Right atrium auricular region (tissue), 2 donors: ENCODE measurements around the gene NDFIP2. TPM values are rescaled to one million over a fixed set of nuclear protein-coding genes. Genes with fewer than 3 reads are reported as not detected.

Source experiments
- DNase-seq: peaks from one replicate; pipeline ENCODE4 v3.0.0-alpha.2; 2019; ENCODE audit warnings: low spot score
- H3K27ac ChIP-seq, 2 donors: fragments of 200-600 bp; sonication (generic); 1 replicate in 1 of 2; 2 replicates in 1 of 2; pipeline ENCODE4 v1.5.1; 2016 to 2019
- H3K27me3 ChIP-seq, 2 donors: fragments of 200-600 bp; sonication (generic); one replicate each; pipeline versions ENCODE4 v1.5.1 to v1.6.0; 2017 to 2019
- H3K36me3 ChIP-seq: fragments of 200-600 bp; sonication (generic); one replicate; pipeline ENCODE4 v1.5.1; 2016
- H3K4me1 ChIP-seq, 2 donors: fragments of 200-600 bp; sonication (generic); one replicate each; pipeline versions ENCODE4 v1.5.1 to v1.6.0; 2017 to 2019
- H3K4me3 ChIP-seq, 2 donors: fragments of 200-600 bp; sonication (generic); 1 replicate in 1 of 2; 2 replicates in 1 of 2; pipeline ENCODE4 v1.5.1; 2017 to 2019; ENCODE audit warnings: mild to moderate bottlenecking in 1 of 2, moderate library complexity in 1 of 2
- H3K9me3 ChIP-seq, 2 donors: fragments of 200-600 bp; sonication (generic); one replicate each; pipeline ENCODE4 v1.5.1; 2019
- total RNA-seq, 2 donors: library from RNA; depleted of rRNA; stranded (reverse); fragments of >200 nt; gene quantifications; one replicate each; pipeline ENCODE4 v1.1.0, GENCODE V29; 2016
- TF ChIP-seq, protein P1 (sequence below), 2 donors: fragments of 200-600 bp; sonication (generic); IDR thresholded peaks; one replicate each; pipeline ENCODE4 v1.5.1; 2019; ENCODE audit warnings: antibody characterized with exemption in 2 of 2

The NDFIP2 gene
- total RNA-seq, 2 donors from 2014 or later: 27.8 to 29.0 TPM

DNA sequence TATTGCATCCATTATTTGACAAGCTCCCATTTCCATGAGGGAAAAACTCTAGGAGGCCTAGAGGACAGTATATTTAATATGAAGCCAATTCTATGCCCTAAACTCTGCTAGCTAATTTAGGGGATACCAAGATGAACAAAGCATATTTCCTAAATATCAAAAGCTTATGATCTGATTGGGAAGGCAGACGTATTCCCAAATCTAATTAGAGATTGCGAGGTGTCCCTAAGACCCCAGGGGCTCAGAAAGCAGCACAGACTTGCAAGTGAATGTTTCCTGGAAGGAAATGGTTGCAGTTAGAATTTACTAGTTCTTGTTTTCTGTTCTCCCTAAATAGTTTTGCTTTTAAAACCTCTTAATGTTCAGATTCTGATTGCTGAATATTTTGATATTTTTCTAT lies 30.7 kb downstream of the NDFIP2 start:
- Histone ChIP-seq H3K36me3 (no peaks in the 10 kb centered on the region), H3K9me3 (no peaks in the 10 kb centered on the region), H3K27me3 (no peaks in the 10 kb centered on the region), H3K27ac (no peak overlapping the region), H3K4me3 (no peak overlapping the region), H3K4me1 (peaks cover 0 to 13% of the 10 kb centered on the region in 2 donors)
- no peak for DNase-seq
- TF ChIP-seq, protein P1, sequence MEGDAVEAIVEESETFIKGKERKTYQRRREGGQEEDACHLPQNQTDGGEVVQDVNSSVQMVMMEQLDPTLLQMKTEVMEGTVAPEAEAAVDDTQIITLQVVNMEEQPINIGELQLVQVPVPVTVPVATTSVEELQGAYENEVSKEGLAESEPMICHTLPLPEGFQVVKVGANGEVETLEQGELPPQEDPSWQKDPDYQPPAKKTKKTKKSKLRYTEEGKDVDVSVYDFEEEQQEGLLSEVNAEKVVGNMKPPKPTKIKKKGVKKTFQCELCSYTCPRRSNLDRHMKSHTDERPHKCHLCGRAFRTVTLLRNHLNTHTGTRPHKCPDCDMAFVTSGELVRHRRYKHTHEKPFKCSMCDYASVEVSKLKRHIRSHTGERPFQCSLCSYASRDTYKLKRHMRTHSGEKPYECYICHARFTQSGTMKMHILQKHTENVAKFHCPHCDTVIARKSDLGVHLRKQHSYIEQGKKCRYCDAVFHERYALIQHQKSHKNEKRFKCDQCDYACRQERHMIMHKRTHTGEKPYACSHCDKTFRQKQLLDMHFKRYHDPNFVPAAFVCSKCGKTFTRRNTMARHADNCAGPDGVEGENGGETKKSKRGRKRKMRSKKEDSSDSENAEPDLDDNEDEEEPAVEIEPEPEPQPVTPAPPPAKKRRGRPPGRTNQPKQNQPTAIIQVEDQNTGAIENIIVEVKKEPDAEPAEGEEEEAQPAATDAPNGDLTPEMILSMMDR (IDR thresholded peaks at IDR 0.05): no peak

DNA sequence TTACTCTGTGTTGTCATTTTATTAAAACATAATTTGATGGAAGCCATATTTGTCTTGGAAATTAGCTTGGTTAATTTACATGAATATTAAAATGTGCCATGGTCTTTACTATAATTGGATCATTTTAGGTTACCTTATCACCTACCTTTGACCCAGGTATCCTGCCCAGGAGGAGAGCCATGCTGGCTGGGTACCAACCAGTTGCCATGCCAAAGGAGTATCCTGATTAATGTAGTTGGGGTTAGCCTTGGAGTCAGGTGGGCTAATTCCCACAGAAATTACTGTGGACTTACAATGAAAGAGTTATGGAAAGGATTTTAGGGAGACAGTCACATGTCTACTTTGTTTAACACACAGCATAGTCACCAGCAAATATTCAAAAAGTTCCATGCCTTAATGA lies 32.0 kb downstream of the NDFIP2 start:
- Histone ChIP-seq H3K9me3 (no peaks in the 10 kb centered on the region), H3K4me3 (no peak overlapping the region), H3K27ac (no peak overlapping the region), H3K27me3 (no peaks in the 10 kb centered on the region), H3K4me1 (peaks cover 0 to 17% of the 10 kb centered on the region in 2 donors), H3K36me3 (no peaks in the 10 kb centered on the region)
- TF ChIP-seq, protein P1 (IDR thresholded peaks at IDR 0.05): no peak
- no peak for DNase-seq

DNA sequence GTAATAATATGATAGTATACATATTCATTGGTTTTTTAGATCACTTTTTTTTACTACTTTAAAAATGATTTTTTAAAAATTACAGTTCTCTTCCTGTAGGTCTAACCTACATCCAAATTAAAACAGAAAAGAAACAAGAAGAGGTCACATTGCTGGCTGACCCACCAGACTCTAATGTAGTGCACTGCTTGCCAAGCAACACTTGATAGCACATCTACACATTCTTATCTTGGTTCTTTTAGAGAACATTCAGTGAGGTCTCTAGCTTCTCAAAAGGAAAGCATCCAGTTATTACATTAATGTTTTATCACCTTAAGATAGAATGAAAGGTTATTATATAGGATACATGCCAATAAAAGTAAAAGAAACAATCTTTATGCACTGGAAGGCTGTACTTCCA lies 35.6 kb downstream of the NDFIP2 start:
- no peak for DNase-seq
- Histone ChIP-seq H3K27me3 (no peaks in the 10 kb centered on the region), H3K4me1 (peaks cover 0 to 9% of the 10 kb centered on the region in 2 donors), H3K36me3 (no peaks in the 10 kb centered on the region), H3K9me3 (no peaks in the 10 kb centered on the region), H3K27ac (no peak overlapping the region), H3K4me3 (no peak overlapping the region)
- TF ChIP-seq, protein P1 (IDR thresholded peaks at IDR 0.05): no peak

DNA sequence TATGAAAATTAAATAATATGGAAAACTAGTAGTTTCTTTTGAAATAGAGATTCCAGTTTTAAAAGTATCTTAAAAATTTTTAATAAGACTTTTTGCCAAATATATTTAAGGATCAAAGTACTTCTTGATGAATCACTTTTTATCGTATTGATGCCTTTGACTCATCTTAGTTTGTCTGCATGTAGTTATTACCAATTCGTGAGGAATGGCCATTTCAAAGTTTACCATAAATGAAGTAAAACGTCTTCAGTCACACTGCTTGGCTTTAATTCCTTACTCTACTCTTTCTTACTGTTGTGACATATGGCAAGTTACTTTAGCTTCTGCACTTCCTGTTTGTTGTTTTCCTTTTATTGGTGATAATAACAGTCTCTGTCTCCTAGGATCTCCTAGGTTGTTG lies 38.3 kb downstream of the NDFIP2 start:
- no peak for DNase-seq
- Histone ChIP-seq H3K4me3 (no peak overlapping the region), H3K9me3 (no peaks in the 10 kb centered on the region), H3K36me3 (peaks cover 21% of the 10 kb centered on the region), H3K4me1 (peaks cover 0 to 9% of the 10 kb centered on the region in 2 donors), H3K27me3 (no peaks in the 10 kb centered on the region), H3K27ac (no peak overlapping the region)
- TF ChIP-seq, protein P1 (IDR thresholded peaks at IDR 0.05): no peak

DNA sequence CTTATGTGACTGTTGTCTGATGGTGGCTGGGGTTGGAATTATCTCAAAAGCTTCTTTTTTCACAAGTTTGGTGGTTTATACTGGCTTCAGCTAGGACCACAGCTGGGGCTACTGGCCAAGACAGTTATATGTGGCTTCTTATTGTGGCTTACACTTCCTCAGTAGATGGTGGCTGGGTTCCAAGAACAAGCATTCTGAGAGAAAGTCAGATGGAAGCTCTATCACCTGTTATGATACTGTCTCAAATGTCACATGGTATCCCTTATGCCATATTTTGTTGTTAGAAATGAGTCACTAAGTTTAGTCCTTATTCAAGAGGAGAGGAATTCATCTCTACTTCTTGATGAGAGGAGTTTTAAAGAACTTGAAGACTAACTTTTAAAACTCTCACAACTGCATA lies 41.6 kb downstream of the NDFIP2 start:
- peaks cover 0 to 28% of the 10 kb centered on the region in 2 donors for H3K4me1 ChIP-seq
- no peak overlapping the region for H3K27ac ChIP-seq
- H3K9me3 ChIP-seq: no peaks in the 10 kb centered on the region
- no peak for DNase-seq
- peaks cover 21% of the 10 kb centered on the region for H3K36me3 ChIP-seq
- TF ChIP-seq, protein P1 (IDR thresholded peaks at IDR 0.05): no peak
- H3K4me3 ChIP-seq: no peak overlapping the region
- H3K27me3 ChIP-seq: no peaks in the 10 kb centered on the region
